H1 (cell line): ENCODE measurements around the gene SLC5A12. TPM values are rescaled to one million over a fixed set of nuclear protein-coding genes. Genes with fewer than 3 reads are reported as not detected.

ENCODE experiments used
- CTCF ChIP-seq, 3 experiments: IDR thresholded peaks; 1 replicate in 2 of 3; 2 replicates in 1 of 3; pipeline versions ENCODE4 v1.5.1 to v1.6.1; 2011; ENCODE audit warnings: low read length in 3 of 3, mild to moderate bottlenecking in 3 of 3, inconsistent platforms in 2 of 3, low read depth in 1 of 3, moderate library complexity in 1 of 3; ENCODE audit not compliant: insufficient read depth in 1 of 3; ENCODE audit errors: control extremely low read depth in 1 of 3
- polyA plus RNA-seq, 7 experiments: library from polyadenylated mRNA; depleted of rRNA in 3 of 7; stranded (reverse) in 5 of 7; unstranded in 2 of 7; fragments of >200 nt in 5 of 7; fragments of 200-250 nt in 2 of 7; gene quantifications; 1 replicate in 5 of 7; 2 replicates in 1 of 7; 4 replicates in 1 of 7; pipeline versions ENCODE4 v1.2.1 to v1.2.3, GENCODE V29; 2011 to 2013; ENCODE audit warnings: missing spikeins in 2 of 7, mixed read lengths in 2 of 7
- total RNA-seq: library from RNA; stranded (reverse); fragmentation: NEBNext Ultra II Directional; extraction: Animal tissue kit (Norgen Biotek cat#: 25700); gene quantifications from 2 replicates; pipeline ENCODE4 v1.2.1, GENCODE V29; 2021

SLC5A12 gene
- total and polyA plus RNA-seq, 2 of the 8 experiments (the other 6 are each of a cell fraction or from before 2014, with no cell fraction given), result 1.3 to 1.4 TPM

GRCh38 chr11:26687351-26687750 is 34.5 kb downstream of the SLC5A12 start (continued):
- no peak for TF ChIP-seq CTCF (IDR thresholded peaks at IDR 0.05; ENCODE audit: control extremely low read depth in 1 of 3, insufficient read depth in 1 of 3, low read depth in 1 of 3, low read length in 3 of 3)
